OCI-LY7 (cell line): ENCODE results near the gene POLD3. TPM values are rescaled to one million over a fixed set of nuclear protein-coding genes. Genes with fewer than 3 reads are reported as not detected.

ENCODE experiments used
- BruUV-seq: library from RNA; stranded (reverse); fragments of 400-500 nt; replicated peaks from 2 replicates; lab custom pipeline; 2021; lab: Mats Ljungman, UMichigan
- CTCF ChIA-PET: fragments of 300-600 bp; sonication (Branson Sonifier 250); formaldehyde crosslinking; loops from one replicate; lab custom pipeline; 2022; ENCODE audit warnings: antibody characterized with exemption; ENCODE audit not compliant: unreplicated experiment; lab: Charles Lee
- POLR2A ChIA-PET: fragments of 300-600 bp; sonication (Branson Sonifier 250); formaldehyde crosslinking; loops from one replicate; lab custom pipeline; 2022; ENCODE audit warnings: antibody characterized with exemption; lab: Charles Lee
- DNase-seq: peaks from one replicate; pipeline ENCODE4 v3.0.0-alpha.2; 2015; ENCODE audit warnings: low spot score
- H2AFZ ChIP-seq: fragments of 200-600 bp; sonication (generic), shearing (Covaris generic); 2 replicates; pipeline ENCODE4 v1.6.1; 2014; ENCODE audit warnings: mild to moderate bottlenecking, antibody characterized with exemption, low read length, moderate library complexity
- H3K27ac ChIP-seq: fragments of 200-600 bp; sonication (generic); 2 replicates; pipeline ENCODE4 v1.5.1; 2014; ENCODE audit warnings: mixed run types, low read depth, mild to moderate bottlenecking, moderate library complexity, low read length, inconsistent platforms; ENCODE audit not compliant: poor library complexity, severe bottlenecking
- H3K36me3 ChIP-seq: fragments of 200-600 bp; sonication (generic); 2 replicates; pipeline ENCODE4 v1.6.1; 2014; ENCODE audit warnings: mild to moderate bottlenecking, antibody characterized with exemption, low read length, moderate library complexity, mixed read lengths; ENCODE audit not compliant: insufficient read depth
- H3K4me1 ChIP-seq: fragments of 200-600 bp; sonication (generic); 2 replicates; pipeline ENCODE4 v1.5.1; 2014; ENCODE audit warnings: mild to moderate bottlenecking, low read length; ENCODE audit not compliant: insufficient read depth, poor library complexity, severe bottlenecking
- H3K4me2 ChIP-seq: fragments of 200-600 bp; sonication (generic); 2 replicates; pipeline ENCODE4 v1.6.1; 2014; ENCODE audit warnings: mild to moderate bottlenecking, low read length
- H3K4me3 ChIP-seq: fragments of 200-600 bp; sonication (generic); 2 replicates; pipeline ENCODE4 v1.5.1; 2014; ENCODE audit warnings: mild to moderate bottlenecking, low read depth, low read length; ENCODE audit not compliant: poor library complexity, severe bottlenecking
- H3K79me2 ChIP-seq: fragments of 200-600 bp; sonication (generic); 2 replicates; pipeline ENCODE4 v1.6.1; 2016; ENCODE audit warnings: low read depth, mild to moderate bottlenecking, low read length, moderate library complexity, mixed read lengths; ENCODE audit not compliant: insufficient read depth
- H3K9me2 ChIP-seq: fragments of 200-600 bp; sonication (generic); 2 replicates; pipeline ENCODE4 v1.6.1; 2016; ENCODE audit warnings: mild to moderate bottlenecking, low read length, mixed read lengths; ENCODE audit not compliant: insufficient read depth
- H3K9me3 ChIP-seq: fragments of 200-600 bp; sonication (generic); 2 replicates; pipeline ENCODE4 v1.6.1; 2014; ENCODE audit warnings: mild to moderate bottlenecking, mixed run types, low read length, mixed read lengths
- H4K20me1 ChIP-seq: fragments of 200-600 bp; sonication (generic); 2 replicates; pipeline ENCODE4 v1.6.1; 2014; ENCODE audit warnings: mild to moderate bottlenecking, antibody characterized with exemption, low read length, moderate library complexity, mixed read lengths; ENCODE audit not compliant: insufficient read depth
- CTCF ChIP-seq: fragments of 200-600 bp; sonication (generic); conservative IDR thresholded peaks from 2 replicates; pipeline ENCODE4 v1.5.1; 2014; ENCODE audit warnings: mild to moderate bottlenecking, antibody characterized with exemption, low read length, moderate library complexity, mixed read lengths
- EZH2phosphoT487 ChIP-seq: fragments of 200-600 bp; sonication (generic); IDR thresholded peaks from 2 replicates; pipeline ENCODE4 v1.6.1; 2018; ENCODE audit warnings: low read depth, borderline replicate concordance, mild to moderate bottlenecking, mixed run types, antibody characterized with exemption, low read length, moderate library complexity, mixed read lengths
- intact Hi-C: fragments of 100-400 bp; cut with micrococcal nuclease; formaldehyde crosslinking; loops from one replicate; pipeline ENCODE4 v1.10.0; 2022; ENCODE audit not compliant: unreplicated experiment
- total RNA-seq, 2 experiments: library from RNA; depleted of rRNA in 1 of 2; stranded (reverse); fragments of >200 nt in 1 of 2; shearing (Covaris generic) in 1 of 2; gene quantifications; 2 replicates each; pipeline ENCODE4 v1.2.3, GENCODE V29; 2014 to 2022

The POLD3 gene
- total RNA-seq, 2 experiments from 2014 or later, result 38.8 to 39.3 TPM

- intact Hi-C loops, result no loop called here
- TF ChIP-seq EZH2phosphoT487 (no peak), CTCF (no peak)
- Histone ChIP-seq H3K4me3 (no peak overlapping the region), H3K4me2 (no peak overlapping the region), H3K9me2 (no peaks in the 10 kb centered on the region), H4K20me1 (no peaks in the 10 kb centered on the region), H3K36me3 (no peaks in the 10 kb centered on the region; the same call in 1 of the 2 replicates), H2AFZ (no peak overlapping the region), H3K79me2 (no peaks in the 10 kb centered on the region), H3K9me3 (no peaks in the 10 kb centered on the region), H3K27ac (no peak overlapping the region), H3K4me1 (no peaks in the 10 kb centered on the region)
- CTCF ChIA-PET, result no interaction called here
- BruUV-seq, result no TSS peak
- DNase-seq, result no peak
- POLR2A ChIA-PET, result no interaction called here
Observed at GRCh38 chr11:74662487-74663103, 70.2 kb downstream of the POLD3 start.

- Histone ChIP-seq H2AFZ (no peak overlapping the region), H3K9me2 (no peaks in the 10 kb centered on the region), H4K20me1 (no peaks in the 10 kb centered on the region), H3K79me2 (no peaks in the 10 kb centered on the region), H3K9me3 (no peaks in the 10 kb centered on the region), H3K4me2 (no peak overlapping the region), H3K4me3 (no peak overlapping the region), H3K4me1 (no peaks in the 10 kb centered on the region), H3K27ac (no peak overlapping the region), H3K36me3 (no peaks in the 10 kb centered on the region; the same call in 1 of the 2 replicates)
- CTCF ChIA-PET, result no interaction called here
- TF ChIP-seq CTCF (no peak), EZH2phosphoT487 (no peak)
- no TSS peak for BruUV-seq
- intact Hi-C loops, result no loop called here
- no peak for DNase-seq
- POLR2A ChIA-PET, result no interaction called here
Observed at GRCh38 chr11:74663315-74663714, 70.9 kb downstream of the POLD3 start.
